ENCODE data around the gene SGTA.

Gene SGTA

GRCh38 chr19:2782936-2783780 is at the start of gene SGTA:
Gene SGTA, minus strand, starts transcription at chr19:2783273. Its CDS starts 14,205 bp downstream, at chr19:2769068.
- Histone ChIP-seq H3F3A (ENCODE audit: insufficient read depth, low read length) (no peaks in the 10 kb centered on the region), H3K4me3 (ENCODE audit: low read depth, low read length, poor library complexity, severe bottlenecking) (peak within 1 kb of the TSS; percentile 89), H4K20me1 (ENCODE audit: insufficient read depth, low read length) (no peaks in the 10 kb centered on the region), H3K27me3 (ENCODE audit: insufficient read depth, low read length) (no peaks in the 10 kb centered on the region), H3K36me3 (ENCODE audit: insufficient read depth, low read length) (peaks cover 17% of the 10 kb centered on the region; the same call in 1 of the 2 replicates), H3K79me2 (ENCODE audit: insufficient read depth, low read length) (peaks cover 68% of the 10 kb centered on the region), H3K4me1 (ENCODE audit: insufficient read depth, low read length, severe bottlenecking) (peaks cover 52% of the 10 kb centered on the region), H3K9me3 (ENCODE audit: low read length) (no peaks in the 10 kb centered on the region), H2AFZ (ENCODE audit: low read length) (no peak within 1 kb of the TSS; the same call in 1 of the 2 replicates), H3K4me2 (ENCODE audit: low read length) (peak within 1 kb of the TSS; percentile 89), H3K27ac (ENCODE audit: low read depth, low read length, poor library complexity, severe bottlenecking) (peak within 1 kb of the TSS; percentile 76), H3K9ac (ENCODE audit: low read length) (peak within 1 kb of the TSS; percentile 91), H3K9me2 (ENCODE audit: low read depth, low read length) (no peaks in the 10 kb centered on the region)
- TF ChIP-seq CTCF (IDR thresholded peaks at IDR 0.05; ENCODE audit: low read length): peak; percentile 38
- no peak for TF ChIP-seq EZH2 (IDR thresholded peaks at IDR 0.05; ENCODE audit: borderline replicate concordance, low read length)

- Histone ChIP-seq H3K9me3 (ENCODE audit: low read length) (peaks cover 2% of the 10 kb centered on the region; the same call in 1 of the 2 replicates), H3K9ac (ENCODE audit: low read length) (no peak overlapping the region), H3K9me2 (ENCODE audit: low read depth, low read length) (no peaks in the 10 kb centered on the region), H3K36me3 (ENCODE audit: insufficient read depth, low read length) (no peaks in the 10 kb centered on the region), H3F3A (ENCODE audit: insufficient read depth, low read length) (no peaks in the 10 kb centered on the region), H3K4me1 (ENCODE audit: insufficient read depth, low read length, severe bottlenecking) (no peaks in the 10 kb centered on the region), H2AFZ (ENCODE audit: low read length) (no peak overlapping the region), H3K27me3 (ENCODE audit: insufficient read depth, low read length) (no peaks in the 10 kb centered on the region), H3K4me2 (ENCODE audit: low read length) (no peak overlapping the region), H3K4me3 (ENCODE audit: low read depth, low read length, poor library complexity, severe bottlenecking) (no peak overlapping the region), H3K27ac (ENCODE audit: low read depth, low read length, poor library complexity, severe bottlenecking) (no peak overlapping the region), H4K20me1 (ENCODE audit: insufficient read depth, low read length) (no peaks in the 10 kb centered on the region), H3K79me2 (ENCODE audit: insufficient read depth, low read length) (no peaks in the 10 kb centered on the region)
- TF ChIP-seq CTCF (IDR thresholded peaks at IDR 0.05; ENCODE audit: low read length) (no peak), EZH2 (IDR thresholded peaks at IDR 0.05; ENCODE audit: borderline replicate concordance, low read length) (no peak)
Measured at GRCh38 chr19:2827840-2828489, 44.9 kb upstream of the SGTA start.

- H4K20me1 ChIP-seq (ENCODE audit: insufficient read depth, low read length): no peaks in the 10 kb centered on the region
- no peak overlapping the region for H3K4me3 ChIP-seq (ENCODE audit: low read depth, low read length, poor library complexity, severe bottlenecking)
- no peak overlapping the region for H2AFZ ChIP-seq (ENCODE audit: low read length)
- H3K9me3 ChIP-seq (ENCODE audit: low read length): 0 out of 2 replicates have a peak, but pooled peaks cover 2% of the 10 kb centered on the region
- no peak overlapping the region for H3K4me2 ChIP-seq (ENCODE audit: low read length)
- no peaks in the 10 kb centered on the region for H3K36me3 ChIP-seq (ENCODE audit: insufficient read depth, low read length)
- no peaks in the 10 kb centered on the region for H3F3A ChIP-seq (ENCODE audit: insufficient read depth, low read length)
- no peaks in the 10 kb centered on the region for H3K9me2 ChIP-seq (ENCODE audit: low read depth, low read length)
- TF ChIP-seq CTCF (IDR thresholded peaks at IDR 0.05; ENCODE audit: low read length) (no peak), EZH2 (IDR thresholded peaks at IDR 0.05; ENCODE audit: borderline replicate concordance, low read length) (no peak)
- no peak overlapping the region for H3K9ac ChIP-seq (ENCODE audit: low read length)
- H3K4me1 ChIP-seq (ENCODE audit: insufficient read depth, low read length, severe bottlenecking): no peaks in the 10 kb centered on the region
- no peak overlapping the region for H3K27ac ChIP-seq (ENCODE audit: low read depth, low read length, poor library complexity, severe bottlenecking)
- H3K79me2 ChIP-seq (ENCODE audit: insufficient read depth, low read length): no peaks in the 10 kb centered on the region
- no peaks in the 10 kb centered on the region for H3K27me3 ChIP-seq (ENCODE audit: insufficient read depth, low read length)
Measured at GRCh38 chr19:2827022-2827421, 43.9 kb upstream of the SGTA start.

All from OCI-LY1 (cell line).